IPS-NIHi7 (cell line): ENCODE results near the gene PRKCE.

Source experiments
- DNase-seq: peaks from one replicate; pipeline ENCODE4 v3.0.0; 2012; ENCODE audit warnings: mixed read lengths; ENCODE audit errors: extremely low spot score

Gene PRKCE

DNA sequence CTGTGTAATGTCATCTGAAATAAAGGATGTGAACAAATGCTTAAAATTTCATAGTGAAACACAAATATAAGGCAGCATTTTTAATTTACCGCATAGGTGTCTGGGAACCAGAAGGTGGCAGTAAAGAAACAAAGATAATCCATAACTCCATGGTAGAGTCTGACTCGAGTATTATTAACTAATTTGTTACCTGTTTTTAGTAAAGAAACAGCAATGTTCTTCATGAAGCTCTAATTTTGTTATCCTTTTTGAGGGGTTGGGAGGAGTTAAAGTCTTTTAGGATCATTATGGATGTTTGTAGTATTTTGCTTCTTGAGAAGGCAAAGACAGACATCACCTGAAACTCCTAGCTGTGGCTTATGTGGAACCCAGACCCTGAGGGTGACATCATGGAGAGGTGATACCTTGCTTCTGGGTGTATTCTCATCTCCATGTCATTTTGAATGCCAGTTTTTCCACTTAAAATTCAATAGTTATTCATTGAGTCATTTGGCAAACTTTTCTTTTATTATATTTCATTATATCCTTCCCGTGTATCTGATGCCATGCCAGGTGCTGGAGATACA, 359.5 kb downstream of the PRKCE start:
- DNase-seq = peak; percentile 46

DNA sequence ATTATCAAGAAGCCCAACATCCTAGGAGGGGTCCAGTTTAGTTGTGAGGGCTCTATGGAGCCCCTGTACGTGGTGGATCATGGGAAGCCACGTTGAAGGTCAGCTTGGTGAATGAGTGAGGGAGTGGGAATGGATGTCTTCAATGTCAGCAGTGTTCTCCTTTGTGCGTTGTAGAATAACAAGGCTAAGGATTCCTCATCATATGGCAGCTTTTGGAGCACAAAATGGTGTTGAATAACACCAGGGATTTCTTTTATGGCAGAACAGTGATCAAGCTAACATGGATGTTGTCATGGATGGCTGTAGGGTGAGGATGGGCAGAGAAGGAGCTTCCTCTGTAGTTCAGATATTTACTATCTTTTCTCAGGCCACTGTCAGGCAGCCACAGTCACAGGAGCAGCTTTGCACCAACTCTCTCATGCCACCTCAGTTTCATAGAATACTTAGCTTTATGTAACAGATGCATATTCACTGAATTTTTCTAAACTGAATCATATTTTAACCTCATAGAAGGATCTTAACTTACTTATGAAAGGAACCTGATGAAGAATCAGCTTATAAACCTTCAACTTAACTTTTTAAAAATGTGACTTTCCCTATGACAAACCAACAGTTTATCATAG, 361.3 kb downstream of the PRKCE start:
- DNase-seq = no peak

DNA sequence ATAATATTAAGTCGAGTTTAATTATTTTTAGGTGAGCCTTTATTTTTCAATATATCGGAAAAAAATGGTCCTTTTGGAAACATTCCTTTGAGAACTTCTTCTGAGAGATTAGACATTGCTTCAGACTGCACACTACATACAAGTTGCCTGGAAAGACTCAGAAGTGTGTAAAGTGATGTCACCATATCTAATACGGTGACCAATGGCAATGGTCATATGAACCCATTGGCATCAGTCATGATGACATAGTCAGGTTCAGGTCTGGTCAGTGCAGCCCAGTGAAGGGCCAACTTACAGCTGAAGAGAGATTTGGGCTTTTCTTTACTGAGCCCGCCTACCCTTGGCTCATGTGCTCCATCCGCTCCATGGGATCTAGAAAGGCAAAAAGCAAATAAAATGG, 362.3 kb downstream of the PRKCE start:
- no peak for DNase-seq

DNA sequence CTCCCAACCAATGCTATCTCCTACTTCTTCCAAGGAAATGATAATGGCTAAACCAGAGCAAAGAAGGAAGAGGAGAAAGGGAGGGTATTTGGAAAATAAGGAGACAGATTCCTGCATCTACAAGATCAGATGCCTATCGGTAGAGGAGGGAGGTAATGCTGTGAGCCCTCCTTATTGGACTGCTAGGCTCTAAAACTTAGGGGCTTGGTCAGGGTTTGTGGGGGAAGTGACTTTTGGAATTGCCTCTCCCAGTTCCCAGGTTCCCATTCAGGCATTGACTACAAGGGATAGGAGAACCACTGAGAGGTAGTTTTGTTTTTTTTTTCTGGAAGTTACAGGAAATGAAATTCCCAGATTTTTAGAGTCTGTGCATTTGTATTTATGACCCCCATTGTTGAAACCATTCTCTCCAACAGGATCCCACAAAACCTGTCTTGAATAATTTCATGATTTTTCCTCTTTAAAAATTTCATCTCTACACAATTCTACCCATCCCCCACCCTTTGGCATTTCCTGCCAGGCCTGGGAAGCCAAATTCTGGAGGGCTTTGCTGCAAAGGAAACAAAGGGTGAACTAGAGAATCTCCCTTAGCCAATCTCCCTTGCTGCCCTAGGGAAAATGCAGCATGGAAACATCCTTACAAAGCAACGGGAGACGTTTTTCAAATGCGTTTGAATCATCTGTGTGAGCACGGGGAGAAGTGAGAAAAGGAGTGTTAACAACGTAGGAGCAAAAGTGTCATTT, 363.6 kb downstream of the PRKCE start:
- DNase-seq = peak; percentile 75

DNA sequence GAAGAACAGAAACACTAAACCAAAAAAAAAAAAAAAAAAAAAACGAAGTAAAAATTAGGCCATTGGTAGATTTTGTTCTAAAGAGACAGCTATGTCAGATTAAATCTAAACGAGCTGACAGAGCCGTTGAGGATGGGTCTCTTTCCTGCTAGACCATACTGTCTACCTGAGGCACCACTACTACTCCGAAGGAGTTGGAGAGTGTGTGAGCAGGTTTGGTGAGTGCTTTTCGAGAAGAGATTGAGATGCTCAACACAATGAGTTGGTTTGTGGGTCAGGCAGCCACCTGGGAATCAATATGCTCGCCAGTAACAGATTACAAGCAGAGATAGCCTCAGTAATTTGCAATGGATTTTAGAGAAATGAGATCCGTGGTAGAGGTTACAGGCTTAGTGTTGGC, 364.2 kb downstream of the PRKCE start:
- DNase-seq = no peak

DNA sequence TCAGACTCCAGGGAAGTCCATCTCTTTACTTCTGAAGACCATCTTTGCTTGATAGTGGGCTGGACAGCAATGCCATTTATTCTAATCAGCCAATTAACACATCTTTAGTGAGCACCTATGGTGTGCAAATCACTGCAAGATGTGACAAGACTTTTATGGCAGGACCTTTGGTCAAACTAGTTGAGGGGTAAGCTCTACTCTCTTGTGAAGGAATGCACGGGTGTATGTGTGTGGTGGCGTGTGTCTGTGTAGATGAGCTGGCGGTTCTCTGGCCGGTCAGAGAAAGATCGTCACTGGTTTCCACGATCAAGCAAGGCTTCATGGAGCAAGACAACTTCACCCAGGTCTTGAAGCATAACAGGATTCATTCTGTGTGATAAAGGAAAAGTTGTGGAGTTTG, 364.6 kb downstream of the PRKCE start:
- DNase-seq = no peak

DNA sequence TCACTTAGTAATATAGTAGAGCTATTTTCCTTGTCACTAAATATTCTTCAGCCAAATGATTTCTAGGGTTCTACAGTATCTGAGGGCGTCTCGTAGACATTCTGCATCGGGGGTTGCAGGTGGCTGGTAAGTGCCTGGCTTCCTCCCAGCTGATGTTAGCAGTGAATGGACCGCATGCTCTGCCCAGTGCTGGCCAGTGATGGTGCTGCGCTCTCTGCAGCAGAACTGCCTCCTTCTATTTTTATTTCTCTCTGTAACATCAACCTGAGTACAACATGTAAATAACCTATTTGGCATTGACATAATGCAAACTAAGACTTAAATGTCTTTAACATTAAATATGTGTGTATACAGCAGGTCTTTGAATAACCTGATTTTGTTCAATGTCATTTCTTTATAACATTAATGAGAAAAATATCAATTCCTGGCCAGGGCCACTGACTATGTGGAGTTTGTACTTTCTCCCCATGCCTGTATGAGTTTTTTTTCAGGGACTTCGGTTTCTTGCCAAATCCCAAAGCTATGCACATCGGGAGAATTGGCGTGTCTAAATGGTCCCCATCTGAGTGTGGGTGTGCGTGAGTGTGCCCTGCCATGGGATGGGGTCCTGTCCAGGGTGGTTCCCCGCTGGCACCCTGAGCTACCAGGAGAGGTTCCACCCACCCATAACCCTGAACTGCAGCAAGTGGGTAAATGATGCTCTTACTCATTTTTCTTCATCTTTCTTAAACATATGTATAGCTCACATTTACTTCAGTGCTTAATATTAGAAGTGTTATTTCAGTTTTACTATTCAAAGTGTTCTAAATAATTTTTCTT, 367.5 kb downstream of the PRKCE start:
- DNase-seq = no peak

DNA sequence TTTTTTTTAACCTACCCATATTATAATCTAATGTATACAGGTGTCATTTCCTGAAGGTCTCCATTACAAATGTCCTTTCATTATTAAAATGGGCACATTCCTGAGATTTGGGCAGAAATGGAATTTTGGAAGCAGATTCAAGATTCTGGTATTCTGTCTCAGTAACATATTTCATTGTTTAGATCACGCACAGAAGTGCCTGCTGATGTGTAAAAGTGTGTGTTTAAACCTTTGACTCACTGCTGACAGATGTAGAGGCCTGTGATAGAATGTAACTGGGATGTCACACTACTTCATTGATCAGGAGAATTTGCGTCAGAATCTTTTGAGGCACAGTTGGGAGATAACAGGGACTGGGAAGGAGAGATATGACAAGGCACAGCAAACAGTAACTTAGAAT, 368.9 kb downstream of the PRKCE start:
- DNase-seq = no peak

DNA sequence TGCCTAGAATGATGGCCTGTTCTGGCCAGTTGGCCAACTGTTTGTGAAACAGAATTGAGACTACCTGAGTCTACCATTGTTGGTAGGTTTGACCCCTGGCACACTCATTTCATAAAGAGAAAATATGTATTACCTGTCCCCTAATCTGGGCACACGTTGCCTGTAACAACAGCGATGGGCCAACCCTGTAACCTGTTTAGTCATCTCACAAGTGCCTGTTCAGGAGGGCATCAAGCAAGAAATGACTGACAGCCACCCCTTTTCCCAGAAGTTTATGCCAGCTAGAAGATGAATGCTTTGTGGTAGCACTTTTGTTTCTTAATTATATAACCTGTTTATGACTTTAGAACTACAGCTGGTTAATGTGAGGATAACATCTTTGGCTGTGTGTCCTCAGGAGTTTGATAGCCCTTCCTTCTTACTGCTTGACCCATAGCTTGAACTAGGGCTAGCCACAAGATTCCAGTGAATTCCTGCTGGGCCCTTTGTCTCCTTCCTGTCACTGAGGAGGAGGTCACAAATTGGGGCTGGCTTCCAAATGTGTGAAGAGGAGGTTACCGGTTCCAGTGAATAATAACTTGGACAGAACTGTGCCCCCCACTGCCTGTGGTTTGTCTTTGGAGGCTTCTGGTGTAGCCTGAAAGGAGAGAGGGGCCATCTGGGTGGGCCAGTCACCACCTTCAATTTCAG, 371.8 kb downstream of the PRKCE start:
- no peak for DNase-seq

DNA sequence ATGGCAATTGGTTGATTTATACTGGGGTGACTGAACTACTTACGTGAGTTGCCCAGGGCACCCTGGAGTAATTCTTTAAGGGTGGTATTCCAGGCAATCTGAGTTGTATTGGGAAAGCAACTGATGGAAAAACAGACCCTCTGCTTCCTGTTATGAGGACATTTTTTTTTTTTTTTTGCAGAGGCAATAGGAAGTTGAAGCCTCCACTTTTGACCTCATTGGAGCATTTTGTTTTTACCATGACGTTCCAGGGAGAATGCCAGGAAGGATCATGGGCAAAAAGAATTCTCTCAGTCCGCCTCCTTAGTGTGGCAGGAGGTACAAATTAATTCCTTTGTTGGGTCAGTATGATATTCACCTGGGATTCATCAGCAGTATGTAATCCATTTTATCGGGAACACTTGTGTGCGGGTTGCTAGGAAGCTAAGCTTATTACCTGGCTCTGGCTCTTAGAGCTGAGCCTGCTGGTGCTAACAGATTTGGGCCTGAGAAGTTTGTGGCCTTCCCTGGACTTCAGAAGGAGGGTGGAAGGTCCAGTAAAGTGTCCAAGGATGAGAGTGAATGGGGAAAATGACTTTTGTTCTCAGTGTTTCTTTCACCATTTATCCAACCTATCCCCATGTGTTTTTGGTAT, 372.8 kb downstream of the PRKCE start:
- DNase-seq = no peak

DNA sequence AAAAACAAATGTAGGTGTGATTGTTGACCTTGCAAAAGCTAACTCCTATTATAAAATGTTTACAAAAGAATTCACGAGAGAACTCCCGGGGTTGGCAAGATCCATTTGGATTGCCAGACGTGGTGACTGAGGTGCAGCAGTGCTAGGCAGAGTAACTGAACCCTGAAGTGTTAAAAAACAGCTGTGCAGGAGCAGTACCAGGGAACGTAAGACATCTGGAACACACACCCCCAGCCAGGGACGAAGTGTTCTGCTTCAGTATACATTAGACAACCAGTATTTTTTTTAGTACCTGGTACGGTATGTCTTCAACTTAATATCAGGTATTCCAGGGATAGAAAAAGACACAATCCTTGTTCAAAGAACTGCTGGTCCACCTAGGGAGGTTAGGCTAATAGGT, 373.6 kb downstream of the PRKCE start:
- no peak for DNase-seq

DNA sequence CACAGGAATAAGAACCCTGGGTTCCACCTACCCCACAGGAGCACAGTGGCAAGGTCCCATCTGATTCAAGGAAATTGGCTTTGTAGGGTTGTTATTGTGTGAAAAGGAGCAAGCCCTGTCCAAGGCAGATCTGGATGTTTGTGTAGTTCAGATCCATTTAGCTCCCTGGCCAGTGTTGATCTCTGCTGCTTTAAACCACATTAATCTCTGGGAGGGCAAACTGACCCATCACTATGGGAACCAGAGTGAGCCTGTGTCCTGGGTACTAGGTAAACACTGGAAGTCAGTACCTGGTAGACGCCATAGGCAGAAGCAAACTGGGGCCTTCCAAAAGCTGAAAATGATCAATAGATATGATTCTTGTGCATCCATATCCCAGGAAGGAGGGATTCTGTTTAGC, 374.2 kb downstream of the PRKCE start:
- DNase-seq = no peak

DNA sequence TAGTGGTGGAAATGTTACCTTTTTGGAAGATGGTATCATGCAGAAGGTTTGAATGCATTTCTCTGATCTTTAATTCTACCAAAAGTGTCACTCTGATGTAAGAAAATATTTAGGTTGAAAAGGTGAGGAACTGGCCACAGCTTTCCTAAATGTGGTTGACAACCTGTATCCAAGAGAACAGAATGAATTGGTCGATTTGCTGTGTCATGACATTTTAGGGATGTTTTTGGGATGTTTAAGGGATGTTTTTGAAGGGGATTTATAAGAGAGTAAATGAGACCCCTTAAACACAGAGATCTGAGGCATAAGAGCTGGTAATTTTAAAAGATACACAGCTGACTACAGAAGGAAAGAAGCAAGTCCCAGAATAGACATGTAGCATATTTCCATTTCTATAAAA, 375.0 kb downstream of the PRKCE start:
- DNase-seq = no peak

DNA sequence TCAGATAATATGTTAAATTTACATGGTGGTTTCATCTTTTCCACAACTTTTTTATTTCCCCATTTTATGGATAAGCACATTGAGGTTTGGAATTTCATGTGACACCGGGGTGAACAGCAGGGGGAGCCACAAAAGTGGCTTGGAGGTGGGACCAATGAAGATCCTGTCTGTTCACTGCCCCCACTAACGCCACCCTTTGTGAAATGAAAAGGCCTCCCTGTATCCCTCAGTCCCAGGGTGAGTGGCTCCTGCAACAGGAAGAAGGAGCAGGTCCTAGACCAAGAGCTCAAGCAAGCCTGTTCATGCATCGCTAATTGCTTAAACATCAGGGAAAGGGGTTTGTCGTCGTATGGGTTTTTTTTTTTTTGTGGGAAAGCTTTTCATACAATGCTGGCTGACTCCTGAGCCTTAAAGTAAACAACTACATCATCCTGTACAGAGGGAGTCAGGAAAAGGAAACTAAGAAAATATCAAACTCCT, 377.9 kb downstream of the PRKCE start:
- DNase-seq = no peak

DNA sequence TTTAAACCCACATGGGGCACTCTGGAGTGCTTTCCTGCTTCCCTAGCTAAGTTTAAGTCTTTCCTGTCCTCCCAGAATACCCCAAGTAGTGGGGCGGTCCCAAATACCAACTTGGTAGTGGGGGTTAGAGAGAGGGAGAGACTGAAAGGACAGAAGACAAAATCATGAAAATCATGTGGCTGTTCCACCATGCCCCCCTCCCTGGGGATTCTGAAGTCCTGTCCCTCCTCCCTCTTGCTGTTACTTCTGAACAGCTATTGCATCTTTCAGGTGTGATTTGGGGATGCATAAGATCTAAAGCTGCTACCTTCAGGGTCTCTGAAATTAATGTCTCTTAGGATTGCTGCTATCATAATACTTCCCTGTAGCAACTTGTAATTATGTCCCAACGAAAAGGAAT, 378.9 kb downstream of the PRKCE start:
- no peak for DNase-seq

DNA sequence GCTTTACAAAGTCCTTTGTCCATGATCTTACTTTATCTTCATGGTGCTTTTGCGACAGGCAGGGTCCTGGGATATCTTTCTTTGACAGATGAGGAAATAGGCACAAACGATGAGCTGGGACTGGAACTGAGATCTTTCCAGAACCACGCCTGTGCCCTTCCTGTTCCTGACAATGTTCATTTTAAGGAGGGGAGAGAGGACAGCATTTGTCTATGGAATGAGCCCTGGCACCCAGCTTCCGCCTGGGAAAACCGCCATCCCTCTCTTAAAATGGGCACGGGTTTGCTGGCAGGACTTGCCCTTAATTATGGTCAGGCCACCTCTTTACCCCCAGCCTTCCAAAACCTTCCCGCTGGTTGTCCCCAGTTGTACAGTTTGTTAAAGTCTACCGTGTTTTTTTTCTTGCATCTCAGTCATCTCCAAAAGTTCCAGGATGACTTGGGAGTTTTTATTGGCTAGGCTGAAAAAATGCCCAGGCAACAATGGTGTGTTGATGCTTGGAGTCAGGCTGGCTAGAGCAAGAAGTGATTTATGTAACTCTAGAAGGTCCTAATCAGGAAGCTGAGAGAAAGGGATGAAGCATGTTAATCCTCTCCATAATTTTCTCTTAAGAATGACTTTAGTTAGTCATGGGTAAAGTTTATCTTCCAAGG, 380.8 kb downstream of the PRKCE start:
- DNase-seq = no peak

DNA sequence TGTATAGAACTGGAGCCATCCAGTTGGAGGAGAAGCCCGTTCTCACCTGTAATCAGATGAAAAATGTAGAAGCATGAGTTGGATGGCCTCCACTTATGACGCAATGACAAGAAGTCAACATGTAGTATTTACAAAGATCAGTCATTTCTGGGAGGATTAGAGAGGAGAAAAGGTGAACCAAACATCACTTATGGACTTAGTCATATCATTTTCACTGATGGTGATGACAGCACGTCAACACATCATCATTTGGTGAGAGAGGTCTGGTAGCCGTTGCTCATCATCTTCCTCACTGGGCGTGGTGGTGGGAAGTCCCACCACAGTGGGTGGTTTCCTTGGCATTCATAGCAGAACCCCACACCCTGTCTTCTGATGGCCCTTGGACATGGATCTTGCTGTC, 381.5 kb downstream of the PRKCE start:
- no peak for DNase-seq

DNA sequence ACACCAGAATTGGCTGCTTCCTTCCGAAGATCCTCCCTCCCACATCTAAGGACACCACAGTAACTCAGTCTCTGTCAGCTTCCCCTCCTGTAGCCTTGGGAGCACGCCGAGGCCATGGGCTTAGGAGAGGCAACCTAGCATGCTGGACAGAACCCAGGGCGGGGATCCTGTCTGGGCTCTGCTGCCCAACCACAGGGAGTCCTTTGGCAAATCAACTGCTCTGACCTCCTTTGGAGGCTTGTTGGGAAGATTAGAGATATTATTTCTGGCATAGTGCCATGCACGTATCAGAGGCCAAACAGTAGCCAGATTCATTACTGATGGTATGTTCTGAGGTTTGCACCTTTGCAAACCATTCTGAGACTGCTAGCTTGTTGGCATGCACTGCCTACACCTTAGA, 383.1 kb downstream of the PRKCE start:
- no peak for DNase-seq

DNA sequence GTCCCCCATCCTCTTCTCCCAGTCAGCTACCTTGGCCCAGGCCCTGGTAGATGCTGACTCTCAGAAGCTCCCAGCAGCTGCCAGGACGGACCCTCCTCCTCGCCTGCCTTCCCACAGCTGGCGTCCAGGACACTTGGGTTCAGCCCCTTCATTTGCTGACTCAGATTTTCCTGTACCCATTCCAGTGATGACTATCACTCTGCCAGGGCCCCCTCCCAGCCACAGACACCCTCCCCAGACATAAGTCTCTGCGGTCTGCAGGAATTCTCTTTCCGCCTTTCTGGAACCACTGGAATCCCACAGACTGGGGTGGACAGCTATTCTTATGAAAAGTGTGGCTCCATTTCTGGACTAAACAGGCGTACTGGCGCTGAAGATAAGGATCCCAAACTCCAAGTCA, 385.5 kb downstream of the PRKCE start:
- no peak for DNase-seq

DNA sequence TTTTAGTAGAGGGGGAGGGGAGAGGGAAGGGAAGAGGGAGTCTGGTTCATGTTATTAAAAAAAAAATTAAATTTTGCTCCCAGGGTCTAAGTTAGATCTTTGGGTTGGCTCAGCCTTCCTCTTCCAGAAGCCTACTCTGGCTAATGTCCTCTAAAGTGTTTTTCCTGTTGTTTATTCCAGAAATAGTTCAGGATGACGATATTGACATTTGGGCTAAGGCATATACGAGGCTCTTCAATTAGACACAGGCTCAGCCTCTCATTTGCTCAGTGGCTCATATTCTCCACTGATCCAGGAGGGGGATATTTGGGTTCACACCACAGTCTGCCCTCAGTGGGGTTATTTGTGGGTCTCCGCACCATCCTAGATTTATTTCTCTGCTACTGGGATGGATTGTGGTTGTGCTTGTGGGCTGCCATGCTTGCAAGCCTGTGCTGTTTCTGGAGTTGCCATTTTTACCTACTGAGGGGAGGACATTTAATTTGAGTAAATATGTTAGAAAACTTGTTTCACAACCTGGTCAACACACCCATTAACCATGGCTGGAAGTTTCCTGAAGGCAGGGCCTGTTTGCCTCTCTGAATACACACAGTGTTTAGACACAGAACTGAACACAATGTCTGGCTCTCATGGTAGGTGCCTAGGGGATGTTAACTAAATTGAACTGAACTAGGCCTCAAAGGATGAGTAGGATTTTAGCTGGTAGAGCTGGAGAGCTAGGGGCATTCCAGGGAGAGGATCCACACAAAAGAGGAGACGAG, 388.2 kb downstream of the PRKCE start:
- DNase-seq = no peak
